ENCODE data around the gene BEGAIN. TPM values are rescaled to one million over a fixed set of nuclear protein-coding genes. Genes with fewer than 3 reads are reported as not detected.

Gene BEGAIN
- polyA plus RNA-seq, 1 donor from 2014 or later: 10.9 TPM

DNA sequence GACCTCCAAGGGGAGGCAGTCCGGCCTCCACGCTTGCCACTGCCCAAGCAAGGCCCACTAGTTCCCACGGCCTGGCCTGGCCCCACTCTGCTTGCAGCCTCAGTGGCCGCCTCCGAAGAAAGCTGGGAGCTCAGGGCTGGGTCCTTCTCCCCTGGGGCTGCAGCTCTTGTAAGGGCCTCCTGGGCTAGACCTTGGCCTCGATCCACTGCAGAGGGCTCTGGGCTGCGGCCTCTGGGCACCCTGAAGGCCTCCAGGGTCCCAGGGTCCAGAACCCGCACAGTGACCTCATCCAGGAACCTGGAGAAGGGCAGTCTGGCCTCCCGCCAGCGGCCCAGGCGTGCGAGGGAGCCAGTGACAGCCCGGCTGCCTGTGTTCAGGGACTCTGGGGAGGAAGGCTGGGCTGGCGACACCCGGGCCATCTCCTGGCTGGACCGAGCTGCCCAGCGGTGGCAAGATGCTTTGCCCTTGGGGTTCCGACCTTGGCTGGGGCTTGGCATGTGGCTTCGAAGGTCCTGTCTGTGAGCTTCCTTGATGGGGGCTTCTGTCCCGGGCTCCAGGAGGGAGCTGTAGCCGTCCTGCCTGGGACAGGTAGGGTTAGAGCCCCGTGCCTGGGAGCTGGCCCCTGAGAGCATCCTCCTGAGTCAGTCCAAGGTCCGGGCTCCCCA lies 9.8 kb downstream of the BEGAIN start:
- H3K4me2 ChIP-seq (ENCODE audit: low read length): no peak overlapping the region
- no peak overlapping the region for H3K9ac ChIP-seq (ENCODE audit: low read length)
- H4K20me1 ChIP-seq (ENCODE audit: insufficient read depth): no peaks in the 10 kb centered on the region
- H3K4me3 ChIP-seq (ENCODE audit: low read length): no peak overlapping the region
- no peaks in the 10 kb centered on the region for H3K9me3 ChIP-seq (ENCODE audit: low read length)
- H3K27ac ChIP-seq (ENCODE audit: low read length): no peak overlapping the region
- H3K36me3 ChIP-seq (ENCODE audit: insufficient read depth, low read length): no peaks in the 10 kb centered on the region
- TF ChIP-seq TAF1 (IDR thresholded peaks at IDR 0.05; ENCODE audit: low read depth) (no peak), EP300 (conservative IDR thresholded peaks at IDR 0.05; ENCODE audit: poor library complexity, severe bottlenecking) (no peak), RAD21 (conservative IDR thresholded peaks at IDR 0.05) (no peak), REST (IDR thresholded peaks at IDR 0.05; ENCODE audit: borderline replicate concordance) (no peak), EZH2 (IDR thresholded peaks at IDR 0.05; ENCODE audit: borderline replicate concordance, insufficient read depth, low read length, poor library complexity, severe bottlenecking) (no peak), MXI1 (conservative IDR thresholded peaks at IDR 0.05; ENCODE audit: poor library complexity, severe bottlenecking) (no peak), POLR2AphosphoS5 (IDR thresholded peaks at IDR 0.05) (no peak), SMC3 (conservative IDR thresholded peaks at IDR 0.05; ENCODE audit: poor library complexity) (no peak)
- TF ChIP-seq, protein P1, sequence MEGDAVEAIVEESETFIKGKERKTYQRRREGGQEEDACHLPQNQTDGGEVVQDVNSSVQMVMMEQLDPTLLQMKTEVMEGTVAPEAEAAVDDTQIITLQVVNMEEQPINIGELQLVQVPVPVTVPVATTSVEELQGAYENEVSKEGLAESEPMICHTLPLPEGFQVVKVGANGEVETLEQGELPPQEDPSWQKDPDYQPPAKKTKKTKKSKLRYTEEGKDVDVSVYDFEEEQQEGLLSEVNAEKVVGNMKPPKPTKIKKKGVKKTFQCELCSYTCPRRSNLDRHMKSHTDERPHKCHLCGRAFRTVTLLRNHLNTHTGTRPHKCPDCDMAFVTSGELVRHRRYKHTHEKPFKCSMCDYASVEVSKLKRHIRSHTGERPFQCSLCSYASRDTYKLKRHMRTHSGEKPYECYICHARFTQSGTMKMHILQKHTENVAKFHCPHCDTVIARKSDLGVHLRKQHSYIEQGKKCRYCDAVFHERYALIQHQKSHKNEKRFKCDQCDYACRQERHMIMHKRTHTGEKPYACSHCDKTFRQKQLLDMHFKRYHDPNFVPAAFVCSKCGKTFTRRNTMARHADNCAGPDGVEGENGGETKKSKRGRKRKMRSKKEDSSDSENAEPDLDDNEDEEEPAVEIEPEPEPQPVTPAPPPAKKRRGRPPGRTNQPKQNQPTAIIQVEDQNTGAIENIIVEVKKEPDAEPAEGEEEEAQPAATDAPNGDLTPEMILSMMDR (IDR thresholded peaks at IDR 0.05; ENCODE audit: poor library complexity, severe bottlenecking): no peak
- H3K79me2 ChIP-seq (replicated peaks; ENCODE audit: insufficient read depth, low read length): no peaks in the 10 kb centered on the region
- H2AFZ ChIP-seq (ENCODE audit: low read depth, low read length): no peak overlapping the region
- H3K27me3 ChIP-seq (ENCODE audit: insufficient read depth, low read depth, low read length): no peaks in the 10 kb centered on the region
- no peaks in the 10 kb centered on the region for H3F3A ChIP-seq (ENCODE audit: insufficient read depth, low read length, poor library complexity, severe bottlenecking)
- no peaks in the 10 kb centered on the region for H3K9me2 ChIP-seq (ENCODE audit: insufficient read depth, low read length)

DNA sequence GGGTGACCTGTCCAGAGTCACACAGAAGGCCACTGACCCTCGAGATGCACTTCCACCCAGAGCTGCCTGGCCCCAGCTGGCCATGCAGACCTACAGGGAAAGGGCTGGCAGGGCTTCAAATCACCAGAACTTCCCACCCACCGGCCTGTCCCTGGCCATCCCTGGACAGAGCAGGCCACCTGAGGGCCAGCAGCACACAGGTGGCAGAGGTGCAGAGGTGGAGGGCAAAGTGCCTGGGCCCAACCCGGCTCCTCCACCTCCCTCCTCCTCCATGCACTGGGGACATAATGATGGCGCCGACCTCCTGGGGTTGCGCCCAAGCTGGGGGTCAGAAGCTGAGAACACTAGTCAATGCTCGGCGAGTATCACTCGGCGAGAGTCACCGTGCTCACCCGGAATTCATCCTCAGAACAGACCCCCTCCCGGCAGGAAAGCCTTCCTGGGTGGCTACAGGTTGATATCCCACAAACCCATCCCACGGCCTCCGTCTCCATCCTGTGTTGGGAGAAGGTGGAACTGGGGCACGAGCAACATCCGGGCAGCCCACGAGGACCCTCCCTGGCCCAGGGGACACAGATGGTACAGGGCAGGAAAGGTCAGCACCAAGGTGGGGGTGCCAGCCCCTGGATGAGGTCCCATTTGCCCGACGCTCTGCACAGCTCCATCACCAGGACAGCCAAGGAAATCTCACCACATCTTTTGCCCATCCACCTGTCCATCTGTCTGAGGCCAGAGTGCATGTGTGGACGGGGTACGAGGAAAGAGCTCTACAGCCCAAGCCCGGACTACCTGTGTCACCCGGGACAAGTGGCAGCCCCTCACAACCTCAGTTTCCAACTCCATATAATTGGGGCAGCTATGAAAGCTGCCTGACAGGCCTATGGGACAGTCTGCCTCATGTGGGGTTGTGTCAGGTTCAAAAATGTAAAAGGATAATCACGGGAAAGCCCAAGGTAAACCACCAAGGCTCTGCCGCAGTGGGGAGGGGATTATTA lies 10.8 kb downstream of the BEGAIN start:
- H2AFZ ChIP-seq (ENCODE audit: low read depth, low read length): no peak overlapping the region
- H4K20me1 ChIP-seq (ENCODE audit: insufficient read depth): no peaks in the 10 kb centered on the region
- H3F3A ChIP-seq (ENCODE audit: insufficient read depth, low read length, poor library complexity, severe bottlenecking): no peaks in the 10 kb centered on the region
- no peak overlapping the region for H3K9ac ChIP-seq (ENCODE audit: low read length)
- H3K9me3 ChIP-seq (ENCODE audit: low read length): no peaks in the 10 kb centered on the region
- no peaks in the 10 kb centered on the region for H3K79me2 ChIP-seq (replicated peaks; ENCODE audit: insufficient read depth, low read length)
- no peaks in the 10 kb centered on the region for H3K9me2 ChIP-seq (ENCODE audit: insufficient read depth, low read length)
- H3K36me3 ChIP-seq (ENCODE audit: insufficient read depth, low read length): no peaks in the 10 kb centered on the region
- no peak overlapping the region for H3K4me3 ChIP-seq (ENCODE audit: low read length)
- H3K4me2 ChIP-seq (ENCODE audit: low read length): no peak overlapping the region
- H3K27me3 ChIP-seq (ENCODE audit: insufficient read depth, low read depth, low read length): no peaks in the 10 kb centered on the region
- TF ChIP-seq MXI1 (conservative IDR thresholded peaks at IDR 0.05; ENCODE audit: poor library complexity, severe bottlenecking) (no peak), REST (IDR thresholded peaks at IDR 0.05; ENCODE audit: borderline replicate concordance) (no peak), TAF1 (IDR thresholded peaks at IDR 0.05; ENCODE audit: low read depth) (no peak), EZH2 (IDR thresholded peaks at IDR 0.05; ENCODE audit: borderline replicate concordance, insufficient read depth, low read length, poor library complexity, severe bottlenecking) (no peak), RAD21 (conservative IDR thresholded peaks at IDR 0.05) (no peak), SMC3 (conservative IDR thresholded peaks at IDR 0.05; ENCODE audit: poor library complexity) (no peak), POLR2AphosphoS5 (IDR thresholded peaks at IDR 0.05) (no peak), EP300 (conservative IDR thresholded peaks at IDR 0.05; ENCODE audit: poor library complexity, severe bottlenecking) (no peak)
- TF ChIP-seq, protein P1 (IDR thresholded peaks at IDR 0.05; ENCODE audit: poor library complexity, severe bottlenecking): no peak
- no peak overlapping the region for H3K27ac ChIP-seq (ENCODE audit: low read length)
